Gastroesophageal sphincter (tissue), 4 donors: ENCODE data around the gene SLFN5. TPM values are rescaled to one million over a fixed set of nuclear protein-coding genes. Genes with fewer than 3 reads are reported as not detected.
"Not testable (repeated sequence)": the region's sequence is repeated elsewhere in the genome, so short reads cannot be mapped to it uniquely, and the experiment has no call there.

ENCODE experiments used
- ATAC-seq: fragments of 150-250 bp; one replicate; pipeline ENCODE4 v1.9.1; 2016; ENCODE audit warnings: mild to moderate bottlenecking, moderate library complexity
- H3K27ac ChIP-seq, 4 donors: fragments of 200-600 bp; sonication (generic) in 3 of 4; 1 replicate in 3 of 4; 2 replicates in 1 of 4; pipeline ENCODE4 v1.5.1; 2016 to 2019
- H3K27me3 ChIP-seq: fragments of 200-600 bp; sonication (generic); one replicate; pipeline ENCODE4 v1.5.1; 2019
- H3K36me3 ChIP-seq, 2 donors: fragments of 200-600 bp; sonication (generic); one replicate each; pipeline ENCODE4 v1.5.1; 2019; ENCODE audit warnings: control low read depth in 1 of 2
- H3K4me1 ChIP-seq, 3 donors: fragments of 200-600 bp; sonication (generic); 1 replicate in 2 of 3; 2 replicates in 1 of 3; pipeline ENCODE4 v1.5.1; 2016 to 2019; ENCODE audit warnings: control low read depth in 2 of 3
- H3K4me3 ChIP-seq, 2 donors: fragments of 200-600 bp; sonication (generic); one replicate each; pipeline ENCODE4 v1.5.1; 2019; ENCODE audit warnings: mild to moderate bottlenecking in 1 of 2, moderate library complexity in 1 of 2
- H3K9me3 ChIP-seq, 3 donors: fragments of 200-600 bp; sonication (generic); one replicate each; pipeline ENCODE4 v1.5.1; 2017 to 2019; ENCODE audit warnings: control low read depth in 2 of 3
- EP300 ChIP-seq: sonication (generic); formaldehyde crosslinking; IDR thresholded peaks from one replicate; pipeline ENCODE4 v1.6.1; 2017; ENCODE audit warnings: antibody characterized with exemption, mild to moderate bottlenecking
- POLR2A ChIP-seq, 2 donors: fragments of 450-650 bp; IDR thresholded peaks; one replicate each; pipeline ENCODE4 v1.6.1; 2017; ENCODE audit warnings: antibody characterized with exemption in 2 of 2, mild to moderate bottlenecking in 2 of 2, moderate library complexity in 1 of 2
- POLR2AphosphoS5 ChIP-seq: sonication (generic); formaldehyde crosslinking; IDR thresholded peaks from one replicate; pipeline ENCODE4 v1.6.1; 2017; ENCODE audit warnings: antibody characterized with exemption
- WGBS, 2 donors: methylation state at CpG; one replicate each; pipeline ENCODE4 v1.1.5; 2018; ENCODE audit warnings: low coverage in 1 of 2; 5-methylcytosine and 5-hydroxymethylcytosine counted together
- total RNA-seq, 4 donors: library from RNA; depleted of rRNA; stranded (reverse); fragments of >200 nt; gene quantifications; one replicate each; pipeline ENCODE4 v1.1.0, GENCODE V29; 2016
- TF ChIP-seq, protein P1 (sequence below), 4 experiments: fragments of 200-600 bp in 2 of 4; fragments of 450-650 bp in 2 of 4; sonication (generic) in 1 of 4; IDR thresholded peaks; one replicate each; pipeline ENCODE4 v1.5.1; 2017 to 2019; ENCODE audit warnings: antibody characterized with exemption in 4 of 4, mild to moderate bottlenecking in 2 of 4, moderate library complexity in 2 of 4

The SLFN5 gene
- total RNA-seq, 4 donors from 2014 or later: 23.5 to 51.2 (median 31.1) TPM

DNA sequence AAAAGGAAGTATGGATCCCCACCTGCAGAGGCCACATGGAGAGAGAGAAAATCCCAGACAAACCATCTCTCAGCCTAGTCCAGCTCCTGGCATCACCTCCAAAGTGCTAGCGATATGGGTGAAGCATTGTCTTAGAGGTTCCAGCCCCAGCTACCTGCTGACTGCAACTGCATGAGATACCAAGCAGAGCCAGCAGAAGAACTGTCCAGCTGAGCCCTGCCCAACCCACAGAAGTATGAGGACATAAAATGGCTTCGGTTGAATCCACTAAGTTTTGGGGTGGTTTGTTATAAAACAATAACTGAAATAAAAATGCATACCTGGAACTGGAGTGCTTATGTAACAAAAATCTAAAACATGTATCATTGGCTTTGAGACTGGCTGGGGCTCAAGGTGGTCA lies 20.4 kb upstream of the SLFN5 start:
- no peak for ATAC-seq
- H3K27ac ChIP-seq: no peak overlapping the region

DNA sequence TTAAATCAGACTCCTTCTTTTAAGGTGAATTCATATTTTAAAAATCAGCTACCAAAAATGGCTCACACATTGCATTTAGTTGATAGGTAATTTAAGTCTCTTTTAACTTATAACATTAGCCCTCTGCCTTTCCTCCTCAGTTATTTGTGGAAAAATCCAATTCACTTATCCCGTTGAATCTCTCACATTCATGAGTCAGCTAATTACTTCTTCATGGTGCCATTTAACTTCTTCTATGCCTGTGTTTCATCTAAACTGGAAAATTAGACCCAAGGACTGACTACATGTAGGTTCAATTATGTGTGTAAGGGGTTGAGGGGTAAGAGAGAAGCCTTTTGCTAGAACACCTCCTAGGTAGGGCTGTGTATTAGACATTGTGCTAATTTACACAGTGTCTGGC lies 18.4 kb upstream of the SLFN5 start:
- H3K9me3 ChIP-seq: peaks cover 0 to 10% (median 0%) of the 10 kb centered on the region in 3 donors
- no peak overlapping the region for H3K27ac ChIP-seq
- H3K4me1 ChIP-seq: no peaks in the 10 kb centered on the region
- TF ChIP-seq POLR2AphosphoS5 (no peak), EP300 (no peak), POLR2A (IDR thresholded peaks at IDR 0.05) (no peak)
- TF ChIP-seq, protein P1, sequence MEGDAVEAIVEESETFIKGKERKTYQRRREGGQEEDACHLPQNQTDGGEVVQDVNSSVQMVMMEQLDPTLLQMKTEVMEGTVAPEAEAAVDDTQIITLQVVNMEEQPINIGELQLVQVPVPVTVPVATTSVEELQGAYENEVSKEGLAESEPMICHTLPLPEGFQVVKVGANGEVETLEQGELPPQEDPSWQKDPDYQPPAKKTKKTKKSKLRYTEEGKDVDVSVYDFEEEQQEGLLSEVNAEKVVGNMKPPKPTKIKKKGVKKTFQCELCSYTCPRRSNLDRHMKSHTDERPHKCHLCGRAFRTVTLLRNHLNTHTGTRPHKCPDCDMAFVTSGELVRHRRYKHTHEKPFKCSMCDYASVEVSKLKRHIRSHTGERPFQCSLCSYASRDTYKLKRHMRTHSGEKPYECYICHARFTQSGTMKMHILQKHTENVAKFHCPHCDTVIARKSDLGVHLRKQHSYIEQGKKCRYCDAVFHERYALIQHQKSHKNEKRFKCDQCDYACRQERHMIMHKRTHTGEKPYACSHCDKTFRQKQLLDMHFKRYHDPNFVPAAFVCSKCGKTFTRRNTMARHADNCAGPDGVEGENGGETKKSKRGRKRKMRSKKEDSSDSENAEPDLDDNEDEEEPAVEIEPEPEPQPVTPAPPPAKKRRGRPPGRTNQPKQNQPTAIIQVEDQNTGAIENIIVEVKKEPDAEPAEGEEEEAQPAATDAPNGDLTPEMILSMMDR (IDR thresholded peaks at IDR 0.05): no peak
- H3K36me3 ChIP-seq: no peaks in the 10 kb centered on the region
- H3K27me3 ChIP-seq: peaks cover 7% of the 10 kb centered on the region
- ATAC-seq: no peak
- 36 to 38% methylated on average over 1 of the region's 1 CpG for WGBS, 2 donors
- H3K4me3 ChIP-seq: no peak overlapping the region

More for the DNA sequence above, 20.4 kb upstream of the SLFN5 start:
- no peaks in the 10 kb centered on the region for H3K36me3 ChIP-seq
- WGBS, 2 donors: 83 to 100% methylated on average over 1 of the region's 2 CpGs
- no peaks in the 10 kb centered on the region for H3K4me1 ChIP-seq
- no peak overlapping the region for H3K4me3 ChIP-seq
- H3K9me3 ChIP-seq: peaks cover 0 to 10% (median 0%) of the 10 kb centered on the region in 3 donors
- TF ChIP-seq, protein P1 (IDR thresholded peaks at IDR 0.05): no peak
- peaks cover 7% of the 10 kb centered on the region for H3K27me3 ChIP-seq

DNA sequence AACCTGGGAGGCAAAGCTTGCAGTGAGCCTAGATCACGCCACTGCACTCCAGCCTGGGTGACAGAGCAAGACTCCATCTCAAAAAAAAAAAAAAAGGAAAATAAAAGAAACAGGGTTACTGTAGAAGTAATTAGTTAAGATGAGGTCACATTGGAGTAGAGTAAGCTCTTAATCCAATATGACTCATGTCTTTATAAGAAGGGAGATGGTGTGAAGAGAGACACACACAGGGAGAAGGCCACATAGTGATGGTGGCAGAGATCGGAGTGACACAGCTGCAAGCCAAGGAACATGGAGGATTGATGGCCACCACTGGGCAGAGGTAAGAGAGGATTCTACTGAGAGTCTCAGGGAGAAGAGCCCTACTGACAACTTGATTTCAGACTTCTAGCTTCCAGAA lies 15.3 kb upstream of the SLFN5 start:
- TF ChIP-seq EP300 (no peak), POLR2A (IDR thresholded peaks at IDR 0.05) (no peak), POLR2AphosphoS5 (no peak)
- TF ChIP-seq, protein P1 (IDR thresholded peaks at IDR 0.05): no peak
- 84% methylated on average over 2 of the region's 2 CpGs; no CpG with 5 or more reads in 1 of the 2 donors for WGBS, 2 donors
- H3K9me3 ChIP-seq: peaks cover 0 to 4% (median 0%) of the 10 kb centered on the region in 3 donors
- no peak for ATAC-seq
- H3K4me1 ChIP-seq: no peaks in the 10 kb centered on the region
- peaks cover under 1% of the 10 kb centered on the region for H3K27me3 ChIP-seq
- H3K36me3 ChIP-seq: no peaks in the 10 kb centered on the region
- H3K4me3 ChIP-seq: no peak overlapping the region
- no peak overlapping the region for H3K27ac ChIP-seq

DNA sequence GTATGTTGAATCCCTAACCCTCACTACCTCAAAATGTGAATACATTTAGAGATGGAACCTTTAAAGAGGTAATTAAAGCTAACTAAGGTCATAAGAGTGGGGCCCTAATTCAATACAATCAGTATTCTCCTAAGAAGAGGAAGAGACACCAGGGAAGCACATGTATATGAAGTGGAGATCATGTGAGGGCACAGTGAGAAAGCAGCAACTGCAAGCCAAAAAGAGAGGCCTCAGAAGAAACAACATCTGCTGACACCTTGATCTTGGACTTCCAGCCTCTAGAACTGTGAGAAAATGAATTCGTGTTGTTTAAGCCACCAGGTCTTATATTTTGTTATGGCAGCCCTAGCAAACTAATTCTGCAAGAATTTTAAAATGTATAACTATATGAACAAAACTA lies 13.2 kb upstream of the SLFN5 start:
- H3K4me3 ChIP-seq: no peak overlapping the region
- H3K4me1 ChIP-seq: no peaks in the 10 kb centered on the region
- TF ChIP-seq, protein P1 (IDR thresholded peaks at IDR 0.05): no peak
- TF ChIP-seq POLR2A (IDR thresholded peaks at IDR 0.05) (no peak), EP300 (no peak), POLR2AphosphoS5 (no peak)
- H3K27ac ChIP-seq: no peak overlapping the region
- H3K27me3 ChIP-seq: peaks cover 14% of the 10 kb centered on the region
- ATAC-seq: no peak
- H3K9me3 ChIP-seq: no peaks in the 10 kb centered on the region
- 71 to 76% methylated on average over 1 of the region's 1 CpG for WGBS, 2 donors
- H3K36me3 ChIP-seq: no peaks in the 10 kb centered on the region

DNA sequence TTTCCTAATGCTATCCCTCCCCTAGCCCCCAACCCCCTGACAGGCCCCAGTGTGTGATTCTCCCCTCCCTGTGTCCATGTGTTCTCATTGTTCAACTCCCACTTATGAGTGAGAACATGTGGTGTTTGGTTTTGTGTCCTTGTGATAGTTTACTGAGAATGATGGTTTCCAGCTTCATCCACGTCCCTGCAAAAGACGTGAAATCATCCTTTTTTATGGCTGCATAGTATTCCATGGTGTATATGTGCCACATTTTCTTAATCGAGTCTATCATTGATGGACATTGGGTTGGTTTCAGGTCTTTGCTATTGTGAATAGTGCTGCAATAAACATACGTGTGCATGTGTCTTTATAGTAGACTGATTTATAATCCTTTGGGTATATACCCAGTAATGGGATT lies 8.6 kb upstream of the SLFN5 start:
- H3K36me3 ChIP-seq, H3K9me3 ChIP-seq, H3K4me1 ChIP-seq, H3K27ac ChIP-seq, ATAC-seq, H3K4me3 ChIP-seq: not testable (repeated sequence)
- peaks cover 28% of the 10 kb centered on the region for H3K27me3 ChIP-seq
- 76 to 79% methylated on average over 3 to 4 of the region's 4 CpGs for WGBS, 2 donors
